PFSK-1 (cell line): ENCODE data around the gene EPAS1.

Source experiments
- FOXP2 ChIP-seq: optimal IDR thresholded peaks from 2 replicates; pipeline ENCODE3; 2011; ENCODE audit warnings: borderline replicate concordance, control low read depth, inconsistent platforms; ENCODE audit not compliant: insufficient read depth; ENCODE audit errors: extremely low read length, extremely low read depth
- POLR2AphosphoS5 ChIP-seq: IDR thresholded peaks from 2 replicates; pipeline ENCODE4 v1.6.1; 2012; ENCODE audit warnings: low read depth, mild to moderate bottlenecking, control low read depth, low read length, moderate library complexity
- REST ChIP-seq, 2 experiments: IDR thresholded peaks; 2 replicates each; pipeline versions ENCODE4 v1.6.1 to v1.8.0; 2011 to 2012; ENCODE audit warnings: low read depth in 2 of 2, low read length in 2 of 2, control low read depth in 1 of 2, inconsistent platforms in 1 of 2, mild to moderate bottlenecking in 1 of 2, moderate library complexity in 1 of 2; ENCODE audit not compliant: insufficient read depth in 1 of 2
- SIN3A ChIP-seq: IDR thresholded peaks from 2 replicates; pipeline ENCODE4 v1.6.1; 2012; ENCODE audit warnings: mild to moderate bottlenecking, low read length, moderate library complexity, borderline replicate concordance; ENCODE audit not compliant: insufficient read depth
- TAF1 ChIP-seq: IDR thresholded peaks from 2 replicates; pipeline ENCODE4 v1.6.1; 2012; ENCODE audit warnings: low read length, control low read depth, borderline replicate concordance; ENCODE audit not compliant: insufficient read depth

GRCh38 chr2:46262248-46262938 is 34.8 kb upstream of the EPAS1 start:
- TF ChIP-seq REST (IDR thresholded peaks at IDR 0.05; ENCODE audit: insufficient read depth in 1 of 2, low read depth in 2 of 2, low read length in 2 of 2): no peak
- TF ChIP-seq SIN3A: no peak
- TF ChIP-seq POLR2AphosphoS5: no peak
- TF ChIP-seq TAF1: no peak
- no peak for TF ChIP-seq FOXP2
